NCI-H345 (cell line): ENCODE results near the gene SLC22A31.

ENCODE experiments used
- DNase-seq: peaks from one replicate; lab custom pipeline; 2025; lab: John Stamatoyannopoulos, UW

The SLC22A31 gene

GRCh38 chr16:89164847-89165680 lies 35.3 kb downstream of the SLC22A31 start:
- no peak for DNase-seq

- no peak for DNase-seq
Observed at GRCh38 chr16:89164436-89164835, 35.9 kb downstream of the SLC22A31 start.

- DNase-seq = no peak
Observed at GRCh38 chr16:89163297-89163696, 37.0 kb downstream of the SLC22A31 start.

- DNase-seq = no peak
Observed at GRCh38 chr16:89161763-89162713, 38.3 kb downstream of the SLC22A31 start.

- DNase-seq = no peak
Observed at GRCh38 chr16:89160977-89161701, 39.2 kb downstream of the SLC22A31 start.

GRCh38 chr16:89159850-89160354 lies 40.4 kb downstream of the SLC22A31 start:
- no peak for DNase-seq

GRCh38 chr16:89159066-89159849 lies 41.1 kb downstream of the SLC22A31 start:
- no peak for DNase-seq

- no peak for DNase-seq
Observed at GRCh38 chr16:89157778-89158177, 42.6 kb downstream of the SLC22A31 start.

- DNase-seq = no peak
Observed at GRCh38 chr16:89156740-89157645, 43.3 kb downstream of the SLC22A31 start.

GRCh38 chr16:89155851-89156739 lies 44.2 kb downstream of the SLC22A31 start:
- no peak for DNase-seq

- no peak for DNase-seq
Observed at GRCh38 chr16:89155184-89155679, 45.1 kb downstream of the SLC22A31 start.

GRCh38 chr16:89154390-89155183 lies 45.8 kb downstream of the SLC22A31 start:
- no peak for DNase-seq

GRCh38 chr16:89153848-89154271 lies 46.5 kb downstream of the SLC22A31 start:
- no peak for DNase-seq

- no peak for DNase-seq
Observed at GRCh38 chr16:89152831-89153700, 47.3 kb downstream of the SLC22A31 start.

- no peak for DNase-seq
Observed at GRCh38 chr16:89150981-89151380, 49.4 kb downstream of the SLC22A31 start.

- peak; percentile 60 for DNase-seq
Observed at GRCh38 chr16:89150090-89150835, 50.1 kb downstream of the SLC22A31 start.
